Upper lobe of right lung (tissue), 1 donor: ENCODE measurements around the gene BRD7. TPM values are rescaled to one million over a fixed set of nuclear protein-coding genes. Genes with fewer than 3 reads are reported as not detected.

ENCODE experiments used
- ATAC-seq: fragments of 200-7000 bp; cut with Tn5 transposase; one replicate; pipeline ENCODE4 v1.9.1; 2020; ENCODE audit warnings: mild to moderate bottlenecking, moderate library complexity
- DNase-seq: peaks from one replicate; pipeline ENCODE4 v3.0.0-alpha.2; 2020
- H3K27ac ChIP-seq: fragments of 200-600 bp; one replicate; pipeline ENCODE4 v1.8.0; 2022
- H3K27me3 ChIP-seq: fragments of 200-600 bp; one replicate; pipeline ENCODE4 v1.8.0; 2022; ENCODE audit warnings: mild to moderate bottlenecking
- H3K36me3 ChIP-seq: fragments of 200-600 bp; one replicate; pipeline ENCODE4 v1.8.0; 2022
- H3K4me1 ChIP-seq: fragments of 200-600 bp; one replicate; pipeline ENCODE4 v1.8.0; 2022
- H3K4me3 ChIP-seq: fragments of 200-600 bp; one replicate; pipeline ENCODE4 v1.8.0; 2022; ENCODE audit warnings: mild to moderate bottlenecking
- H3K9me3 ChIP-seq: fragments of 200-600 bp; one replicate; pipeline ENCODE4 v1.8.0; 2022
- intact Hi-C: fragments of 100-400 bp; cut with DNase I; formaldehyde crosslinking; loops from one replicate; pipeline ENCODE4 v1.11.0; 2022
- total RNA-seq: library from RNA; stranded (reverse); fragmentation: NEBNext Ultra II Directional; extraction: Animal tissue kit (Norgen Biotek cat#: 25700); gene quantifications from one replicate; pipeline ENCODE4 v1.2.1, GENCODE V29; 2021
- TF ChIP-seq, protein P1 (sequence below): fragments of 200-600 bp; IDR thresholded peaks from one replicate; pipeline ENCODE4 v1.8.0; 2022; ENCODE audit warnings: antibody characterized with exemption
- donor health status: DM: no; HTN: yes; CAD: no; lungs with severe emphysema.

Gene BRD7
- total RNA-seq, 1 donor from 2014 or later = 62.9 TPM

GRCh38 chr16:50298075-50298460 is 70.7 kb downstream of the BRD7 start:
- H3K9me3 ChIP-seq = no peaks in the 10 kb centered on the region
- TF ChIP-seq, protein P1, sequence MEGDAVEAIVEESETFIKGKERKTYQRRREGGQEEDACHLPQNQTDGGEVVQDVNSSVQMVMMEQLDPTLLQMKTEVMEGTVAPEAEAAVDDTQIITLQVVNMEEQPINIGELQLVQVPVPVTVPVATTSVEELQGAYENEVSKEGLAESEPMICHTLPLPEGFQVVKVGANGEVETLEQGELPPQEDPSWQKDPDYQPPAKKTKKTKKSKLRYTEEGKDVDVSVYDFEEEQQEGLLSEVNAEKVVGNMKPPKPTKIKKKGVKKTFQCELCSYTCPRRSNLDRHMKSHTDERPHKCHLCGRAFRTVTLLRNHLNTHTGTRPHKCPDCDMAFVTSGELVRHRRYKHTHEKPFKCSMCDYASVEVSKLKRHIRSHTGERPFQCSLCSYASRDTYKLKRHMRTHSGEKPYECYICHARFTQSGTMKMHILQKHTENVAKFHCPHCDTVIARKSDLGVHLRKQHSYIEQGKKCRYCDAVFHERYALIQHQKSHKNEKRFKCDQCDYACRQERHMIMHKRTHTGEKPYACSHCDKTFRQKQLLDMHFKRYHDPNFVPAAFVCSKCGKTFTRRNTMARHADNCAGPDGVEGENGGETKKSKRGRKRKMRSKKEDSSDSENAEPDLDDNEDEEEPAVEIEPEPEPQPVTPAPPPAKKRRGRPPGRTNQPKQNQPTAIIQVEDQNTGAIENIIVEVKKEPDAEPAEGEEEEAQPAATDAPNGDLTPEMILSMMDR = no peak
- peaks cover 52% of the 10 kb centered on the region for H3K36me3 ChIP-seq
- peaks cover 13% of the 10 kb centered on the region for H3K4me1 ChIP-seq
- no peak overlapping the region for H3K27ac ChIP-seq
- DNase-seq (peak; percentile 20), ATAC-seq (no peak)
- no peak overlapping the region for H3K4me3 ChIP-seq
- intact Hi-C loops = no loop called here
- H3K27me3 ChIP-seq = no peaks in the 10 kb centered on the region

GRCh38 chr16:50297301-50298074 is 71.3 kb downstream of the BRD7 start:
- H3K27ac ChIP-seq = no peak overlapping the region

GRCh38 chr16:50296807-50297206 is 72.0 kb downstream of the BRD7 start:
- no peaks in the 10 kb centered on the region for H3K27me3 ChIP-seq
- no peak overlapping the region for H3K4me3 ChIP-seq
- DNase-seq (peak; percentile 35), ATAC-seq (no peak)
- H3K27ac ChIP-seq = no peak overlapping the region
- peaks cover 9% of the 10 kb centered on the region for H3K4me1 ChIP-seq
- H3K36me3 ChIP-seq = peaks cover 62% of the 10 kb centered on the region
- H3K9me3 ChIP-seq = no peaks in the 10 kb centered on the region
- intact Hi-C loops = no loop called here
- TF ChIP-seq, protein P1 = no peak

More at GRCh38 chr16:50297301-50298074, 71.3 kb downstream of the BRD7 start:
- Histone ChIP-seq H3K27me3 (no peaks in the 10 kb centered on the region), H3K4me1 (peaks cover 13% of the 10 kb centered on the region), H3K4me3 (no peak overlapping the region), H3K36me3 (peaks cover 58% of the 10 kb centered on the region), H3K9me3 (no peaks in the 10 kb centered on the region)
- DNase-seq (peak; percentile 48), ATAC-seq (no peak)
- intact Hi-C loops = no loop called here
- TF ChIP-seq, protein P1 = no peak

GRCh38 chr16:50295541-50296132 is 73.2 kb downstream of the BRD7 start:
- H3K4me3 ChIP-seq = no peak overlapping the region
- DNase-seq = peak; percentile 29
- no peaks in the 10 kb centered on the region for H3K9me3 ChIP-seq
- TF ChIP-seq, protein P1 = no peak
- no peak overlapping the region for H3K27ac ChIP-seq
- no peaks in the 10 kb centered on the region for H3K4me1 ChIP-seq
- peaks cover 55% of the 10 kb centered on the region for H3K36me3 ChIP-seq
- H3K27me3 ChIP-seq = no peaks in the 10 kb centered on the region
- no peak for ATAC-seq
- intact Hi-C loops = no loop called here

DNA sequence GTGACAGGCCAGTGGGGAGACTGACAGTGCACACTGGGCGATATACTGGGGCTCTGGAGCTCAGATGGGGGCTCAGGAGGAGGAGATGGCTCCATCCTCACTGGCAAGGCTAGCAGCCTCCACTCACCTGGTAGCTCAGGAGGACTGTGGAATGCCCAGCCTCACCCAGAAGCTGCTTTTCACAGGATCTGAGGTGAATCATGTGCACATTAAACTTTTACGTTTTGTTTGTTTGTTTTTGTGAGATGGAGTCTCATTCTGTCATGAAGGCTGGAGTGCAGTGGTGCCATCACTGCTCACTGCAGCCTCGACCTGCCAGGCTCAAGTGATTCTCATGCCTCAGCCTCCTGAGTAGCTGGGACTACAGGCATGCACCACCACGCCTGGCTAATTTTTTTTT is 73.8 kb downstream of the BRD7 start:
- Histone ChIP-seq H3K27ac (no peak overlapping the region), H3K4me1 (no peaks in the 10 kb centered on the region), H3K4me3 (no peak overlapping the region), H3K36me3 (peaks cover 62% of the 10 kb centered on the region), H3K9me3 (no peaks in the 10 kb centered on the region), H3K27me3 (no peaks in the 10 kb centered on the region)
- TF ChIP-seq, protein P1 = no peak
- no peak for ATAC-seq
- DNase-seq = peak; percentile 16
- intact Hi-C loops = no loop called here
